Gastrocnemius medialis (tissue), 4 donors: ENCODE results near the gene BTG4. TPM values are rescaled to one million over a fixed set of nuclear protein-coding genes. Genes with fewer than 3 reads are reported as not detected.

ENCODE experiments used
- ATAC-seq, 2 donors: fragments of 150-250 bp; one replicate each; pipeline ENCODE4 v1.9.1; 2016
- DNase-seq, 2 donors: peaks; one replicate each; pipeline ENCODE4 v3.0.0-alpha.2; 2019
- H3K27ac ChIP-seq, 4 donors: fragments of 200-600 bp; sonication (generic); 1 replicate in 1 of 4; 2 replicates in 3 of 4; pipeline ENCODE4 v1.5.1; 2016 to 2018; ENCODE audit warnings: mild to moderate bottlenecking in 2 of 4, moderate library complexity in 1 of 4
- H3K27me3 ChIP-seq, 3 donors: fragments of 200-600 bp; sonication (generic) in 2 of 3; 1 replicate in 1 of 3; 2 replicates in 2 of 3; pipeline versions ENCODE4 v1.5.1 to v1.6.0; 2016 to 2019; ENCODE audit warnings: mild to moderate bottlenecking in 1 of 3, moderate library complexity in 1 of 3
- H3K36me3 ChIP-seq, 2 donors: fragments of 200-600 bp; sonication (generic) in 1 of 2; one replicate each; pipeline ENCODE4 v1.5.1; 2017 to 2018
- H3K4me1 ChIP-seq, 2 donors: fragments of 200-600 bp; sonication (generic) in 1 of 2; one replicate each; pipeline ENCODE4 v1.5.1; 2016 to 2017; ENCODE audit warnings: mild to moderate bottlenecking in 2 of 2
- H3K4me3 ChIP-seq, 4 donors: fragments of 200-600 bp; sonication (generic) in 3 of 4; 1 replicate in 1 of 4; 2 replicates in 3 of 4; pipeline ENCODE4 v1.5.1; 2016 to 2019; ENCODE audit warnings: mild to moderate bottlenecking in 2 of 4
- H3K9me3 ChIP-seq, 3 donors: fragments of 200-600 bp; sonication (generic) in 2 of 3; 1 replicate in 1 of 3; 2 replicates in 2 of 3; pipeline ENCODE4 v1.5.1; 2016 to 2019
- CTCF ChIP-seq, 5 experiments: fragments of 450-650 bp in 3 of 5; fragments of 200-600 bp in 2 of 5; sonication (generic) in 2 of 5; IDR thresholded peaks in 4 of 5; conservative IDR thresholded peaks in 1 of 5; 1 replicate in 4 of 5; 2 replicates in 1 of 5; pipeline ENCODE4 v1.5.1; 2016 to 2019; ENCODE audit warnings: antibody characterized with exemption in 5 of 5, mild to moderate bottlenecking in 3 of 5, moderate library complexity in 3 of 5
- POLR2A ChIP-seq, 2 donors: fragments of 450-650 bp; IDR thresholded peaks; one replicate each; pipeline ENCODE4 v1.6.1; 2017; ENCODE audit warnings: antibody characterized with exemption in 2 of 2, mild to moderate bottlenecking in 2 of 2, moderate library complexity in 2 of 2
- in situ Hi-C, 4 donors: fragments of 200-750 bp; cut with MboI; loops; one replicate each; pipeline versions ENCODE4 v1.15.0 to v1.8.0; 2017; ENCODE audit warnings: low sequenced_read_pairs in 4 of 4
- intact Hi-C: fragments of 100-400 bp; cut with DNase I; formaldehyde crosslinking; loops from one replicate; pipeline ENCODE4 v1.15.1; 2023; ENCODE audit warnings: low total_unique reads
- total RNA-seq, 4 donors: library from RNA; depleted of rRNA; stranded (reverse); fragments of >200 nt; gene quantifications; one replicate each; pipeline versions ENCODE4 v1.1.0 to v1.2.3, GENCODE V29; 2016

BTG4 gene
- total RNA-seq, 4 donors from 2014 or later = not detected

GRCh38 chr11:111449696-111450479, 62.3 kb downstream of the BTG4 start:
- Histone ChIP-seq H3K4me3 (no peak overlapping the region), H3K27ac (no peak overlapping the region), H3K9me3 (no peaks in the 10 kb centered on the region), H3K36me3 (no peaks in the 10 kb centered on the region), H3K27me3 (no peaks in the 10 kb centered on the region), H3K4me1 (peaks cover 14% of the 10 kb centered on the region in 2 donors)
- no peak for TF ChIP-seq POLR2A (IDR thresholded peaks at IDR 0.05)
- no peak for TF ChIP-seq CTCF (IDR thresholded peaks at IDR 0.05 in 4 of 5, conservative IDR thresholded peaks at IDR 0.05 in 1 of 5)
- in situ Hi-C loops (loop anchor here in 2 of 4 donors (5.0 kb wide), 1 partner anchor 168 kb away; no protein-coding TSS in a partner anchor), intact Hi-C loops (no loop called here)
- ATAC-seq (no peak), DNase-seq (no peak)

GRCh38 chr11:111448831-111449557, 63.2 kb downstream of the BTG4 start:
- in situ Hi-C loops (loop anchor here in 2 of 4 donors (5.0 kb wide), 1 partner anchor 167 kb away; no protein-coding TSS in a partner anchor), intact Hi-C loops (no loop called here)
- peaks cover 14% of the 10 kb centered on the region in 2 donors for H3K4me1 ChIP-seq
- TF ChIP-seq POLR2A (IDR thresholded peaks at IDR 0.05) (no peak), CTCF (IDR thresholded peaks at IDR 0.05 in 4 of 5, conservative IDR thresholded peaks at IDR 0.05 in 1 of 5) (no peak)
- H3K36me3 ChIP-seq = no peaks in the 10 kb centered on the region
- ATAC-seq (no peak), DNase-seq (no peak)
- H3K27me3 ChIP-seq = no peaks in the 10 kb centered on the region
- no peaks in the 10 kb centered on the region for H3K9me3 ChIP-seq
- H3K27ac ChIP-seq = no peak overlapping the region
- no peak overlapping the region for H3K4me3 ChIP-seq

DNA sequence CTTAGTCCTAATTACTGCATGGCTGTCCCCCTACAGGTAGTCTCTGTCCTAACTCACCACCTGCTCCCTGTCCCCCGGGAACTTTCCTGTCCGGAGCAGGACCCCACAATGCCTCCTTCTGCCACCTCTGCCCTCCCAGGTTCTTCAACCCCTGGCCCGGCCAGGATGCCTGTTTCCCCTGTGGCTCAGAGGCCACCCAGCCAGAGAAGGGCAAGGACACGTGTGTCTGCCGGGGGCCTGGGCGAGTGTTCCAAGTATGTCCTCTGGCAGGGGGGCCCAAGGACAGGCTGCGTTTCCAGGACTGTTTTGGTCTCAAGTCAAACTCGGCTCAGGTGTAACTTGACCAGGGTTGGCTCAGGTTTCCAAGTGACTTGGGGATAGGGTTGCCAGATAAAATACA, 63.8 kb downstream of the BTG4 start:
- Histone ChIP-seq H3K27me3 (no peaks in the 10 kb centered on the region), H3K27ac (no peak overlapping the region), H3K4me1 (peaks cover 14% of the 10 kb centered on the region in 2 donors), H3K36me3 (no peaks in the 10 kb centered on the region), H3K9me3 (no peaks in the 10 kb centered on the region), H3K4me3 (no peak overlapping the region)
- in situ Hi-C loops = loop anchor here in 2 of 4 donors (5.0 kb wide), 1 partner anchor 166 kb away; no protein-coding TSS in a partner anchor
- DNase-seq = no peak
- ATAC-seq = no peak
- intact Hi-C loops = no loop called here
- TF ChIP-seq POLR2A (IDR thresholded peaks at IDR 0.05) (no peak), CTCF (IDR thresholded peaks at IDR 0.05 in 4 of 5, conservative IDR thresholded peaks at IDR 0.05 in 1 of 5) (no peak)

DNA sequence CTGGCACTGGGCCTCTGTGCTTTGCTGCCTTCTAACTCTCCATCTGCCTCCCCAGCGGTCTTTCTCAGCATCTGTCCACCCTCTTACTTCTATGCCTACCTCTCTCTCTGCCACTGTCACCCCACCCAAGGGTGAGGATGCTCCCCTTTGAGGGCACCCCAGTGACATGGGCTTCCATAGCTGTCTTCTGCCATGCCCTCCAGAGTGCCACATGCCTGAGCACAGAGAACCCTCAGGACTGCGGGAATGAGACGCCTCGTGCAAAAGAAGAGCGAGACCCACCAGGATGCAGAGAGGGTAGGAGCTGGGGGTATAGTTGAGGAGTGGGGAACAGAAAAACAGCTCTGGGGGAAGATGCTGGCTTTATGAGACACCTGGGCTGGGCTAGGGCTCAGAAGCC, 64.3 kb downstream of the BTG4 start:
- Histone ChIP-seq H3K27ac (no peak overlapping the region), H3K36me3 (no peaks in the 10 kb centered on the region), H3K4me3 (no peak overlapping the region), H3K27me3 (no peaks in the 10 kb centered on the region), H3K9me3 (no peaks in the 10 kb centered on the region), H3K4me1 (peaks cover 14% of the 10 kb centered on the region in 2 donors)
- no peak for TF ChIP-seq CTCF (IDR thresholded peaks at IDR 0.05 in 4 of 5, conservative IDR thresholded peaks at IDR 0.05 in 1 of 5)
- TF ChIP-seq POLR2A (IDR thresholded peaks at IDR 0.05) = no peak
- DNase-seq (no peak), ATAC-seq (no peak)
- intact Hi-C loops = no loop called here
- in situ Hi-C loops = loop anchor here in 2 of 4 donors (5.0 kb wide), 1 partner anchor 166 kb away; no protein-coding TSS in a partner anchor
